ENCODE results near the gene LCE1B. TPM values are rescaled to one million over a fixed set of nuclear protein-coding genes. Genes with fewer than 3 reads are reported as not detected.

Gene LCE1B
- total and polyA plus RNA-seq, 2 donors (not counting 1 experiment from before 2014, with no cell fraction given): not detected

DNA sequence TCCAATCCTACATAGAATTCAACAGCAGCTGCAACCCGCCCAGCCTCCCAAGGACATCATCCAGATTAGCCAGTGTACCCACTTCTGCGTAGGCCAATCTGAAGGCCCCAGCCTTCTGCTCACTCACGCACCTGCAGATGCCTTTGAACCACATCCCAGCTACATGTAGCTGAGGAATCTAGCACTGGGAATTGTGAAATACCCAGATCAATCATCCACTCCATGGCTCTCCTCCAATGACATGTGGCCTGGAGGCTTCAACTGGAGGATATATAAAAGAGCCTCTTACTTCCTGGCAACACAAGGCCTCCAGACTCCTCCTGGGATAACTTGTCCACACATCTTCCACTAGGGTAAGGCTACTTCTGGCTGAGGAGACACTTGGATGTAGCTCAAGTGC is 30.8 kb downstream of the LCE1B start, which contains the start of gene LCE6A:
TSS of gene LCE6A (plus strand) at position 301 of the 400 bp plus-strand sequence. CDS start 665 bp downstream, outside the sequence.
- Mint-ChIP-seq H3K4me1 (no peaks in the 10 kb centered on the region), H3K27me3 (peaks cover 26% of the 10 kb centered on the region), H3K27ac (no peak within 1 kb of the TSS), H3K4me3 (no peak within 1 kb of the TSS), H3K9me3 (ENCODE audit: insufficient read depth) (no peaks in the 10 kb centered on the region)
- Histone ChIP-seq H4K20me1 (ENCODE audit: control insufficient read depth, insufficient read depth, low read length, poor library complexity, severe bottlenecking) (no peaks in the 10 kb centered on the region), H2AFZ (ENCODE audit: insufficient read depth, low read depth, low read length, poor library complexity, severe bottlenecking) (no peak within 1 kb of the TSS), H3K4me2 (replicated peaks; ENCODE audit: low read depth, low read length, poor library complexity, severe bottlenecking) (no peak within 1 kb of the TSS), H3K79me2 (ENCODE audit: control insufficient read depth, insufficient read depth, low read length) (no peaks in the 10 kb centered on the region), H3K9me3 (ENCODE audit: control extremely low read depth in 1 of 3, control insufficient read depth in 2 of 3, insufficient read depth in 1 of 3, low read length in 2 of 3) (no peaks in the 10 kb centered on the region), H3K4me1 (ENCODE audit: control insufficient read depth in 2 of 2, insufficient read depth in 2 of 2, low read length in 2 of 2) (no peaks in the 10 kb centered on the region), H3K27ac (ENCODE audit: low read length in 2 of 2) (no peak within 1 kb of the TSS), H3K4me3 (ENCODE audit: control extremely low read depth in 1 of 5, extremely low read depth in 1 of 5, insufficient read depth in 1 of 5, low read depth in 2 of 5, low read length in 4 of 5) (no peak within 1 kb of the TSS), H3K9ac (ENCODE audit: low read length) (no peak within 1 kb of the TSS), H3K27me3 (replicated peaks in 1 of 4; ENCODE audit: control extremely low read depth in 1 of 4, control insufficient read depth in 3 of 4, insufficient read depth in 4 of 4, low read length in 3 of 4) (peaks cover 0 to 6% (median 0%) of the 10 kb centered on the region in 4 experiments), H3K36me3 (replicated peaks in 1 of 2; ENCODE audit: control extremely low read depth in 1 of 2, control insufficient read depth in 1 of 2, extremely low read depth in 1 of 2, insufficient read depth in 2 of 2, low read length in 1 of 2) (no peaks in the 10 kb centered on the region)
- DNase-seq (no peak), ATAC-seq (ENCODE audit: low read depth) (no peak)
- TF ChIP-seq, protein P1, sequence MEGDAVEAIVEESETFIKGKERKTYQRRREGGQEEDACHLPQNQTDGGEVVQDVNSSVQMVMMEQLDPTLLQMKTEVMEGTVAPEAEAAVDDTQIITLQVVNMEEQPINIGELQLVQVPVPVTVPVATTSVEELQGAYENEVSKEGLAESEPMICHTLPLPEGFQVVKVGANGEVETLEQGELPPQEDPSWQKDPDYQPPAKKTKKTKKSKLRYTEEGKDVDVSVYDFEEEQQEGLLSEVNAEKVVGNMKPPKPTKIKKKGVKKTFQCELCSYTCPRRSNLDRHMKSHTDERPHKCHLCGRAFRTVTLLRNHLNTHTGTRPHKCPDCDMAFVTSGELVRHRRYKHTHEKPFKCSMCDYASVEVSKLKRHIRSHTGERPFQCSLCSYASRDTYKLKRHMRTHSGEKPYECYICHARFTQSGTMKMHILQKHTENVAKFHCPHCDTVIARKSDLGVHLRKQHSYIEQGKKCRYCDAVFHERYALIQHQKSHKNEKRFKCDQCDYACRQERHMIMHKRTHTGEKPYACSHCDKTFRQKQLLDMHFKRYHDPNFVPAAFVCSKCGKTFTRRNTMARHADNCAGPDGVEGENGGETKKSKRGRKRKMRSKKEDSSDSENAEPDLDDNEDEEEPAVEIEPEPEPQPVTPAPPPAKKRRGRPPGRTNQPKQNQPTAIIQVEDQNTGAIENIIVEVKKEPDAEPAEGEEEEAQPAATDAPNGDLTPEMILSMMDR (IDR thresholded peaks at IDR 0.05): no peak
- TF ChIP-seq EZH2 (IDR thresholded peaks at IDR 0.05; ENCODE audit: borderline replicate concordance, insufficient read depth, low read depth, low read length, poor library complexity, severe bottlenecking): no peak
- POLR2A ChIA-PET: no interaction called here
- WGBS (ENCODE audit: insufficient coverage): 95% methylated on average over 3 of the region's 3 CpGs
- CTCF ChIA-PET: no interaction called here
- intact Hi-C loops (cut with micrococcal nuclease): no loop called here

DNA sequence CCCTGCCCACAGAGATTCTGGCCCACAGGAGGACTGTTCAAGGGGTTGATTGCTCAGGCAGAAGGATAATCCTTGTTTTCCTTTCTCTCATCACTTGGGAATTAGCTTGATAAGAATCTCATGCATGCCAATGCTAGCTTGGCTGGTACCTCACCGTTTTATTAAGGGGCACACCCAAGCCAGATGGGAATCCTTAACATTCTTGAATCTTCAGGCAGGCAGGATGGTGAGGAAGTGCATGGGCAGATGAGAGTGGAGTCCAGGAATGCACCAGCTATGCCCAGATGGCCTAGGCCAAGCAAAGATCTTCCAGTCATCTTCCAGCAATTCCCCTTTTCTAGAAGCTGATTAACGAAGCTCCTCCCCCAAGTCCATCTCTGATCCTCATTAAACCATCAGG is 43.9 kb downstream of the LCE1B start:
- H3K9me3 ChIP-seq (ENCODE audit: control extremely low read depth in 1 of 3, control insufficient read depth in 2 of 3, insufficient read depth in 1 of 3, low read length in 2 of 3): no peaks in the 10 kb centered on the region
- no peaks in the 10 kb centered on the region for H3K4me1 Mint-ChIP-seq
- H3K9ac ChIP-seq (ENCODE audit: low read length): no peak overlapping the region
- H3K4me3 ChIP-seq (ENCODE audit: control extremely low read depth in 1 of 5, extremely low read depth in 1 of 5, insufficient read depth in 1 of 5, low read depth in 2 of 5, low read length in 4 of 5): no peak overlapping the region
- no peaks in the 10 kb centered on the region for H3K4me1 ChIP-seq (ENCODE audit: control insufficient read depth in 2 of 2, insufficient read depth in 2 of 2, low read length in 2 of 2)
- no peak overlapping the region for H3K27ac ChIP-seq (ENCODE audit: low read length in 2 of 2)
- H3K36me3 ChIP-seq (replicated peaks in 1 of 2; ENCODE audit: control extremely low read depth in 1 of 2, control insufficient read depth in 1 of 2, extremely low read depth in 1 of 2, insufficient read depth in 2 of 2, low read length in 1 of 2): no peaks in the 10 kb centered on the region
- H3K4me3 Mint-ChIP-seq: no peak overlapping the region
- ChIA-PET CTCF (interaction anchor here (2.1 kb wide), 1 partner anchor 14 kb away, joined by 8 read pairs; no protein-coding TSS in a partner anchor), POLR2A (no interaction called here)
- intact Hi-C loops (cut with micrococcal nuclease): no loop called here
- no peak for DNase-seq
- H3K27me3 Mint-ChIP-seq: peaks cover 21% of the 10 kb centered on the region
- H3K27me3 ChIP-seq (replicated peaks in 1 of 4; ENCODE audit: control extremely low read depth in 1 of 4, control insufficient read depth in 3 of 4, insufficient read depth in 4 of 4, low read length in 3 of 4): no peaks in the 10 kb centered on the region
- 55% methylated on average over 1 of the region's 2 CpGs for WGBS (ENCODE audit: insufficient coverage)
- no peaks in the 10 kb centered on the region for H3K79me2 ChIP-seq (ENCODE audit: control insufficient read depth, insufficient read depth, low read length)
- no peak overlapping the region for H2AFZ ChIP-seq (ENCODE audit: insufficient read depth, low read depth, low read length, poor library complexity, severe bottlenecking)
- H3K27ac Mint-ChIP-seq: no peak overlapping the region
- no peaks in the 10 kb centered on the region for H3K9me3 Mint-ChIP-seq (ENCODE audit: insufficient read depth)
- no peaks in the 10 kb centered on the region for H4K20me1 ChIP-seq (ENCODE audit: control insufficient read depth, insufficient read depth, low read length, poor library complexity, severe bottlenecking)
- no peak for TF ChIP-seq EZH2 (IDR thresholded peaks at IDR 0.05; ENCODE audit: borderline replicate concordance, insufficient read depth, low read depth, low read length, poor library complexity, severe bottlenecking)
- TF ChIP-seq, protein P1 (IDR thresholded peaks at IDR 0.05): no peak
- no peak for ATAC-seq (ENCODE audit: low read depth)
- H3K4me2 ChIP-seq (replicated peaks; ENCODE audit: low read depth, low read length, poor library complexity, severe bottlenecking): no peak overlapping the region
